Calu3 (cell line): ENCODE results near the gene P2RY14. TPM values are rescaled to one million over a fixed set of nuclear protein-coding genes. Genes with fewer than 3 reads are reported as not detected.
A peak's percentile ranks its signal among the peaks of the same experiment; 100 is the strongest.

Experiments
- BruUV-seq: library from RNA; stranded (reverse); fragments of 400-500 nt; replicated peaks from 2 replicates; lab custom pipeline; 2021; lab: Mats Ljungman, UMichigan
- CTCF ChIA-PET: fragments of 300-600 bp; sonication (Branson Sonifier 250); formaldehyde crosslinking; loops from one replicate; lab custom pipeline; 2022; ENCODE audit warnings: antibody characterized with exemption; lab: Charles Lee
- DNase-seq: peaks from one replicate; pipeline ENCODE4 v3.0.0; 2022
- H3K27ac Mint-ChIP-seq: one replicate; pipeline ENCODE4 v1.8.0; 2022; ENCODE audit warnings: mixed read lengths; ENCODE audit not compliant: unreplicated experiment
- H3K27me3 Mint-ChIP-seq: one replicate; pipeline ENCODE4 v1.8.0; 2022; ENCODE audit warnings: mixed read lengths; ENCODE audit not compliant: unreplicated experiment
- H3K36me3 Mint-ChIP-seq: one replicate; pipeline ENCODE4 v1.8.0; 2022; ENCODE audit warnings: mild to moderate bottlenecking, moderate library complexity, mixed read lengths; ENCODE audit not compliant: insufficient read depth, unreplicated experiment
- H3K4me1 Mint-ChIP-seq: one replicate; pipeline ENCODE4 v1.8.0; 2022; ENCODE audit warnings: mild to moderate bottlenecking, low read depth, mixed read lengths; ENCODE audit not compliant: unreplicated experiment
- H3K4me3 Mint-ChIP-seq: one replicate; pipeline ENCODE4 v1.8.0; 2022; ENCODE audit warnings: mild to moderate bottlenecking, low read depth, moderate library complexity, mixed read lengths; ENCODE audit not compliant: unreplicated experiment
- H3K9me3 Mint-ChIP-seq: one replicate; pipeline ENCODE4 v1.8.0; 2022; ENCODE audit warnings: low read depth, mixed read lengths; ENCODE audit not compliant: unreplicated experiment
- CTCF ChIP-seq: fragments of 200-600 bp; IDR thresholded peaks from one replicate; pipeline ENCODE4 v1.8.0; 2022; ENCODE audit warnings: antibody characterized with exemption; ENCODE audit not compliant: unreplicated experiment
- intact Hi-C: fragments of 100-400 bp; cut with micrococcal nuclease; formaldehyde crosslinking; loops from one replicate; pipeline ENCODE4 v1.10.0; 2022; ENCODE audit not compliant: unreplicated experiment
- total RNA-seq: library from RNA; stranded (reverse); gene quantifications from 2 replicates; pipeline ENCODE4 v1.2.3, GENCODE V29; 2022

P2RY14 gene
- total RNA-seq, 1 experiment from 2014 or later = not detected

- no TSS peak for BruUV-seq
- CTCF ChIA-PET = interaction anchor here (0.9 kb wide), 1 partner anchor 9 kb away, joined by 4 read pairs; no protein-coding TSS in a partner anchor
- Mint-ChIP-seq H3K27ac (no peak overlapping the region), H3K9me3 (no peaks in the 10 kb centered on the region), H3K36me3 (no peaks in the 10 kb centered on the region), H3K4me1 (peaks cover 30% of the 10 kb centered on the region), H3K27me3 (no peaks in the 10 kb centered on the region), H3K4me3 (no peak overlapping the region)
- DNase-seq = no peak
- TF ChIP-seq CTCF = no peak
- intact Hi-C loops = no loop called here
Observed at GRCh38 chr3:151314137-151314536, 35.8 kb upstream of the P2RY14 start.

- CTCF ChIA-PET = no interaction called here
- peaks cover 24% of the 10 kb centered on the region for H3K4me1 Mint-ChIP-seq
- BruUV-seq = no TSS peak
- no peaks in the 10 kb centered on the region for H3K27me3 Mint-ChIP-seq
- DNase-seq = no peak
- no peaks in the 10 kb centered on the region for H3K36me3 Mint-ChIP-seq
- TF ChIP-seq CTCF = no peak
- H3K9me3 Mint-ChIP-seq = no peaks in the 10 kb centered on the region
- no peak overlapping the region for H3K4me3 Mint-ChIP-seq
- intact Hi-C loops = no loop called here
- H3K27ac Mint-ChIP-seq = no peak overlapping the region
Observed at GRCh38 chr3:151312972-151313371, 34.6 kb upstream of the P2RY14 start.

- DNase-seq = no peak
- no peaks in the 10 kb centered on the region for H3K9me3 Mint-ChIP-seq
- H3K4me3 Mint-ChIP-seq = no peak overlapping the region
- peaks cover 32% of the 10 kb centered on the region for H3K4me1 Mint-ChIP-seq
- H3K27me3 Mint-ChIP-seq = no peaks in the 10 kb centered on the region
- CTCF ChIA-PET = no interaction called here
- intact Hi-C loops = loop anchor here (5.0 kb wide), 1 partner anchor 528 kb away; no protein-coding TSS in a partner anchor
- H3K27ac Mint-ChIP-seq = no peak overlapping the region
- no peaks in the 10 kb centered on the region for H3K36me3 Mint-ChIP-seq
- BruUV-seq = no TSS peak
- TF ChIP-seq CTCF = no peak
Observed at GRCh38 chr3:151309566-151309965, 31.2 kb upstream of the P2RY14 start.

GRCh38 chr3:151307583-151308488 lies 29.5 kb upstream of the P2RY14 start:
- BruUV-seq = no TSS peak
- no peak overlapping the region for H3K4me3 Mint-ChIP-seq
- CTCF ChIA-PET = interaction anchor here (0.7 kb wide), 2 partner anchors 92 to 447 kb away, joined by 4 to 6 read pairs; no protein-coding TSS in a partner anchor
- no peaks in the 10 kb centered on the region for H3K36me3 Mint-ChIP-seq
- H3K9me3 Mint-ChIP-seq = no peaks in the 10 kb centered on the region
- no peaks in the 10 kb centered on the region for H3K27me3 Mint-ChIP-seq
- H3K27ac Mint-ChIP-seq = peak overlapping the region; percentile 28
- intact Hi-C loops = loop anchor here (1.0 to 5.0 kb wide), 2 partner anchors 8 to 529 kb away; partner anchors contain the start of gene GPR87
- no peak for DNase-seq
- no peak for TF ChIP-seq CTCF
- H3K4me1 Mint-ChIP-seq = peaks cover 48% of the 10 kb centered on the region
